Activated T-helper 1 cell treated with anti-CD3 and anti-CD28 coated beads, Interleukin-12 subunit alpha, Interleukin-12 subunit beta, Interleukin-2, Interleukin-4 antibody, amounts not matched to agents 30 ng/mL and 10 ng/mL and 1 ng/mL, durations not matched to agents 14 hours and 24 hours and 36 hours (primary cell): ENCODE results near the gene CBLN2. TPM values are rescaled to one million over a fixed set of nuclear protein-coding genes. Genes with fewer than 3 reads are reported as not detected.

Source experiments
- DNase-seq: peaks from one replicate; pipeline ENCODE4 v3.0.0; 2021; ENCODE audit warnings: low spot score
- H3K27ac Mint-ChIP-seq: one replicate; pipeline ENCODE4 v1.8.0; 2021; ENCODE audit warnings: mild to moderate bottlenecking, mixed read lengths
- H3K27me3 Mint-ChIP-seq: one replicate; pipeline ENCODE4 v1.8.0; 2022; ENCODE audit warnings: mild to moderate bottlenecking, moderate library complexity, mixed read lengths; ENCODE audit not compliant: insufficient read depth
- H3K36me3 Mint-ChIP-seq: one replicate; pipeline ENCODE4 v1.8.0; 2021; ENCODE audit warnings: low read depth, mixed read lengths
- H3K4me1 Mint-ChIP-seq: one replicate; pipeline ENCODE4 v1.8.0; 2021; ENCODE audit warnings: low read depth, mixed read lengths
- H3K4me3 Mint-ChIP-seq: one replicate; pipeline ENCODE4 v1.8.0; 2021; ENCODE audit warnings: mild to moderate bottlenecking, moderate library complexity, mixed read lengths
- H3K9me3 Mint-ChIP-seq: one replicate; pipeline ENCODE4 v1.8.0; 2021; ENCODE audit warnings: mixed read lengths
- intact Hi-C: fragments of 100-400 bp; cut with micrococcal nuclease; formaldehyde crosslinking; loops from one replicate; pipeline ENCODE4 v1.15.1; 2024
- total RNA-seq: library from RNA; stranded (reverse); gene quantifications from 2 replicates; pipeline ENCODE4 v1.2.3, GENCODE V29; 2022

Gene CBLN2
- total RNA-seq = not detected in 2 replicates

DNA sequence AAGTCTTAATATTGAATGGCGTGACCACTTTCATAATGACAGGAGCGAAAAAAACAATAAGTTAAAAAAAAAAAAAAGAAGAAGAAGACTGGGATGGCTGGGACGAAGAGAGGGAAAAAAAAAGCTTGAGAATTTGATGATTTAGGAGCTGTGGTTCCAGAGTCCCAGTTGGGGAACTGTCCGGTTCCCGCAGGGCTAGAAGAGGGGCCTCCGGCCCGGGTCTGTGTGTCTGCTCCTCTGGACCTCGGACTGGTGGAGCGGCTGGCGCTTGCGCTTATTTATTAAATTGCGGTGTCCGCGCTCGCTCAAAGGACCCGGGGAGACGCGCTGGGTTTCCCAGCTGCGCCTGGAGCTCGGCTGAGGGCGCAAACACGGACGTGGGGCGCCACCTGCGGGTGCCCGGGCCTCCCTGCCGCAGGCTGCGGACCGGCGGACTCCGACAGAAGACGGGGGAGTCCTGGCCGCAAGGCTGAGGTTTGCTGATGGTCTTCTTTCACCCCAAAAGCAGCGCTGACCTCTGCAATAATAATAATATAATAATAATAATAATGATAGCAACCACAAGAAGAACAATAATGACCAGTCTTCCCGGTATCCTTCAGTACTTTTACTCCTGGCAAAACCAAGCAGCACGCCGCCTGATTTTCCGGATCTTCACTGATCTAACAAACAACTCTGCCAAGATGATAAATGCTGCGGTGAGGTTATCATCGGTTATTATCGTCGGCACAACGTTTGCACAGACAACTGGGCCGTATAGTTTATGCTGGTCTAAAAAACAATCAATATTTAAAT lies at the start of gene CBLN2:
Gene CBLN2, minus strand, starts transcription at position 251 of the 795 bp plus-strand sequence. CDS start 2,182 bp downstream, outside the sequence.
- peak; percentile 5 for DNase-seq
- Mint-ChIP-seq H3K4me1 (no peaks in the 10 kb centered on the region), H3K9me3 (no peaks in the 10 kb centered on the region), H3K4me3 (no peak within 1 kb of the TSS), H3K27ac (peak within 1 kb of the TSS; percentile 44), H3K36me3 (no peaks in the 10 kb centered on the region), H3K27me3 (peaks cover 25% of the 10 kb centered on the region)
- intact Hi-C loops = no loop called here

DNA sequence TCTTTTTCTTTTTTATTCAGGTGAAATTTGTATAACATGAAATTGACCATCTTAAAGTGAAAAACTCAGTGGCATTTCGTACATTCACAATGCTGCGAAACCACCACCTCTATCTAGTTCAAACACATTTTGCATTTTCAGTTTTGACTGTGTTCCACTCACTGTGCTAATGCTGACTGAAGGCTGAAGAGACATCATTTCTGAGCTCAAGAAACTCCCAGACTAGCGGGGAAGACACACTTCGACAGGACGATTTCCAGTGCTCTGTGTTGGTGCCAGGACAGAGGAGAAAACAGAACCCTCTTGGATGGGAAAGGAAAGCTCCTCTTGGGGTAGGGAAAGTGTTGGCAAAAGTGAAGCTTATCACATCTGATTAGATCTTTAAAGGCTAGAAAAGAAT lies 44.2 kb upstream of the CBLN2 start:
- no peaks in the 10 kb centered on the region for H3K9me3 Mint-ChIP-seq
- H3K36me3 Mint-ChIP-seq = no peaks in the 10 kb centered on the region
- DNase-seq = no peak
- intact Hi-C loops = no loop called here
- no peak overlapping the region for H3K4me3 Mint-ChIP-seq
- H3K27ac Mint-ChIP-seq = no peak overlapping the region
- no peaks in the 10 kb centered on the region for H3K27me3 Mint-ChIP-seq
- H3K4me1 Mint-ChIP-seq = no peaks in the 10 kb centered on the region

DNA sequence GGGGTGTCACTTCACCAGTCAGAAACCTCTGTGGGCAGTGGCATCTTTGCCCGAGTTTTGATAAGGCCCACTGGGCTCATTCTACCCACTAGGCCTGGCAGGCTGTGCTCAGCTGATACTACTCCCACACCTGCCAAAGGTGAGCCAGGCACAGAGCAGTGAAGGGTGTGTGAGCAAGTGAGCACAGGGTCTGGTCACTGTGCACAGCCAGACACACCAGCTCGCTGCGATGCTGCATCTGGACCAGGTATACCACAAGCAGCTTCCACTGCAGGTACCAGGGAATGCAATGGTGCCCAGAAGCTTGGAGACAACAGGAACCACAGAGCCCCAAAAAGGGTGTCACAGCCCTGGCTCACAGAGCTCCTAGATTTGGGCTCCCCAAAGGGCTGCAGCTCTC lies 40.6 kb upstream of the CBLN2 start:
- no peaks in the 10 kb centered on the region for H3K4me1 Mint-ChIP-seq
- no peak for DNase-seq
- no peak overlapping the region for H3K27ac Mint-ChIP-seq
- H3K36me3 Mint-ChIP-seq = no peaks in the 10 kb centered on the region
- no peak overlapping the region for H3K4me3 Mint-ChIP-seq
- intact Hi-C loops = no loop called here
- no peaks in the 10 kb centered on the region for H3K27me3 Mint-ChIP-seq
- H3K9me3 Mint-ChIP-seq = no peaks in the 10 kb centered on the region

DNA sequence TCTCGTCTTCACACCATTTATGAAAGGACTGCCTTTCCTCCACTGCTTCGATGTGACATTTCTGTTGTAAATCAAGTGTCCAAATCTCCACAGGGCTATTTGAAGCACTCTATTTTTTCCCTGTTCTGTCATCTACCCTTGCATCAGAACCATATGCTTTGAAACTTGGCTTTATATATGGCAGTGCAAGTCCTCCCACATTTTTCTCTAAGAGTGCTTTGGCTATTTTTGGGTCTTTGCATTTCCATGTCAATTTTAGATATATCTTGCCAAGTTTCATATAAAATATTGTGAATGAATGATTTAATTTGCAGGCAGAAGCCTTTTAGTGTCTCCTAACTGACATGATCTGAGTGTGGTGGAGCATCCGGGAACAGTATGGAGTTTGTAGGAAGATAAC lies 37.8 kb upstream of the CBLN2 start:
- no peaks in the 10 kb centered on the region for H3K27me3 Mint-ChIP-seq
- no peaks in the 10 kb centered on the region for H3K9me3 Mint-ChIP-seq

DNA sequence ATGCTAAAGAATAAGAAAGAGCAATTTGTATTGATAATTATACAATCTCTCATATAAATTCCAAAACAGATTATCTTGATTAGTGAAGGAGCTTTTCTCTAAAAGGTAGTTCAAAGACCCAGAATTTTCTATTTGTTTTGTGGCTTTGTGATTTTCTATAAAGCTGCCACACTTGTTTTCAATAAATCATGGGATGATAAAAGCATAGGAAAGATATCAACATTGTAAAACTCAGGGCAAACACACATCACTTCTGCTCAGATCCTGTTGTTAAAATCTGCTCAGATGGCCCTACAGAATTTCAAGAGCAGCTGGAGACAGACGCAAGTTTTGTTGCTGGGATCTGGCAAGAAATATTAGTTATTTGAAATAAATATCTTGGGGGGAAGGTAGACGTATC lies 28.8 kb upstream of the CBLN2 start:
- Mint-ChIP-seq H3K4me1 (no peaks in the 10 kb centered on the region), H3K4me3 (no peak overlapping the region), H3K27ac (no peak overlapping the region), H3K27me3 (no peaks in the 10 kb centered on the region), H3K36me3 (no peaks in the 10 kb centered on the region), H3K9me3 (no peaks in the 10 kb centered on the region)
- no peak for DNase-seq
- intact Hi-C loops = no loop called here

More for the DNA sequence above, 37.8 kb upstream of the CBLN2 start:
- Mint-ChIP-seq H3K27ac (no peak overlapping the region), H3K4me1 (no peaks in the 10 kb centered on the region), H3K4me3 (no peak overlapping the region), H3K36me3 (no peaks in the 10 kb centered on the region)
- DNase-seq = no peak
- intact Hi-C loops = no loop called here

DNA sequence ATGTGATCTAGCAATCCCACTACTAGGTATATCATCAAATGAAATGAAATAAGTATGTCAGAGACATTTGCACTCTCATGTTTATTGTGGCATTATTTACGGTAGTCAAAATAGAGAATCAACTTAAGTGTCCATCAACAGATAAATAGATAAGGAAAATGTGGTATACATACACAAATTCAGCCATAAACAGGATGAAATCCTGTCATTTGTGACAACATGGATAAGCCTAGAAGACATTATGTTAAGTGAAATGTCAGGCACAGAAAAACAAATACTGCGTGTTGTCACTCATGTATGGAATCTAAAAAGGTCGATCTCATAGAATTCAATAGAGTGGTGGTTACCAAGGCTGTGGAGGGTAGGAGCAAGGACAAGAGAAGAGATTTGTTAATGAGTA lies 22.1 kb upstream of the CBLN2 start:
- H3K4me1 Mint-ChIP-seq = no peaks in the 10 kb centered on the region
- intact Hi-C loops = no loop called here
- no peaks in the 10 kb centered on the region for H3K36me3 Mint-ChIP-seq
- no peak for DNase-seq
- H3K27me3 Mint-ChIP-seq = no peaks in the 10 kb centered on the region
- peaks cover 8% of the 10 kb centered on the region for H3K9me3 Mint-ChIP-seq
- no peak overlapping the region for H3K27ac Mint-ChIP-seq
- no peak overlapping the region for H3K4me3 Mint-ChIP-seq

DNA sequence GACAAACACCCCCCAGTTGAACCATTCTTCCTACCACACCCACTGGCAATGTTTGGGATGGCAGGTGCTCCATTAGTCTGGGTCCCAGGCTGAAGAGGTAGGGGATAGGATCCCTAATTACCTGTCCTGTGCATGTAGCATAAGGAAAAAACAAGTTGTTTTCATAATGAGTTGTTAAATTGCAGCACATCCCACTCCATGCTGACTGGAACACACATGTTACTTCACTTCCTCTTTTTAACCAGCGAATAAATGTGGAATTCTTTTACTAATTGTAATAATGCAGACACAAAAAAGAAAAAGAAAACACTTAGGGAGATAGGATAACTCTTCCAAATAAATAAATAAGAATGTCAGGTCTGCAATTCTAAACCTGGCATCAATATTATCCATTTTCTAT lies 11.8 kb upstream of the CBLN2 start:
- no peak for DNase-seq
- intact Hi-C loops = no loop called here
- no peaks in the 10 kb centered on the region for H3K9me3 Mint-ChIP-seq
- H3K4me3 Mint-ChIP-seq = no peak overlapping the region
- H3K27ac Mint-ChIP-seq = no peak overlapping the region
- no peaks in the 10 kb centered on the region for H3K4me1 Mint-ChIP-seq
- H3K36me3 Mint-ChIP-seq = no peaks in the 10 kb centered on the region
- no peaks in the 10 kb centered on the region for H3K27me3 Mint-ChIP-seq

DNA sequence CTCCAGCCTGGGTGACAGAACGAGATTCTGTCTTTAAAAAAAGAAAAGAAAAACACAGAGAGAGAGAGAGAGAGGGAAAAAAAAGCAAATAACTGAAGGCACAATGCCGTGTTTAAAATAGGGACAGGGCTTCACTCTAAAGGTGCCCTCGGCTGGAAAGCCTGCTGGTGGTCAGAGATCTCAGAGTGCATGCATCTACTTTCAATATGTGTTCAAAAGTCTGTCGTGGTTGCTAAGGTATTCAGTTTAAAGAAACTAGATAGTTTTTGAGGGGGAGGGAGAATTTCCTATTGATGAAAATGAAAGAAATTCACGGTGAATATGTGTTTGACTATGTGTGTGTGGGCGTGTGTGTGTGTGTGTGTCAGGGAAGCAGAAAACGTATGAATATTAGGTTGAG lies 11.0 kb upstream of the CBLN2 start:
- Mint-ChIP-seq H3K36me3 (no peaks in the 10 kb centered on the region), H3K4me3 (no peak overlapping the region), H3K4me1 (no peaks in the 10 kb centered on the region), H3K9me3 (no peaks in the 10 kb centered on the region), H3K27me3 (no peaks in the 10 kb centered on the region), H3K27ac (no peak overlapping the region)
- no peak for DNase-seq
- intact Hi-C loops = no loop called here

DNA sequence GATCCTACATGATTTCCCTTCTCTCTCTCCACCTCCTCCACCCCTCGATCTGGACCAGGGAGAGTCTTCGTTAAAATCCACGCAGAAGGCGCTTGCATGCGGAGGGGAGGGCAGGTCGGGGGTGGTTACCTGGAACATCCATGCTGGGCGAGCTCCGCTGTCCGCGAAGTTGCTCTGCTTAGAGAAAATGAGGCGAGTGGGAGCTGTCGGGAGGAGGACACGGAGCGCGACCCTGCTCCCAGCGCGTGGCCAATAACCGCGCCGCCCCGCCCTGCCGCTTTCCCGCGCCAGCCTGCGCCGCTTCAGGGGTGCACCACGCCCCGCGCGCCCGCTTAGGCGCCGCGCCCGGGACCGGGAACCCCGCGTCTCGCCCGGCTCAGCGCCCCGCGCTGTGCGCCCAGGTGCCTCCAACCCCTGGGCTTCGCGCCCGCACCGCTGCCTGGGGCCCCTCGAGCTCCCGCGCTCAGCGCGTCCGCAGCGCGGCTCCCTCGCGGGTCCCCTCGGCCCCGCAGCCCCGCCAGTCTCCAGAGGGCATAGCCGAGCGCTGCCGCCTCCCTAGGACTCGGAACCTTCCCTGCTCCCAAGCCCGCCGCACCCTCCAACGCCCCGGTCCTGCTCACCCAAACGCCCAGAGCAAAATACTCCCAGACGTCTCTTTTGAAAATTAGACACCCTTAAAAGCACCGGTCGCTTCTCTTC lies 636 bp downstream of the CBLN2 start:
- Mint-ChIP-seq H3K4me1 (no peaks in the 10 kb centered on the region), H3K36me3 (no peaks in the 10 kb centered on the region), H3K27ac (peak overlapping the region; percentile 44), H3K27me3 (peaks cover 25% of the 10 kb centered on the region), H3K4me3 (no peak overlapping the region), H3K9me3 (no peaks in the 10 kb centered on the region)
- intact Hi-C loops = no loop called here
- DNase-seq = no peak

DNA sequence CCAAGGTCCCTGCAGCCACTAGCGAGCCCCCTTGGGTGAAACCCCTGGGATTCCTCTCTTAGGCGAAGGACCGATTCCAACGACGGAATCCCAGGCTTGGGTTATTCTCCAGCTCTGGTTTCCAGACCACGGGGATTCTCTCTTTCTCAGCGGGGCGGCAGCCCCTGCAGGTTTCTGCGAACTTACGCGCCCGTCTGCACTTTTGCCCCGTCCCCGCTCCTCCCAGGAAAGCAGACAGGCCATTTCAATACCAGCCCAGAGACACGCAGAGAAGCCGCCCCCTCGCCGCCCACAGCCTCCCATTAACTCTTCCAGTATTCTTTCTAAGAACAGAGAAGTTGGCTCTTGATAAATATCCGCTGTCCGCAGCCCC lies 1.2 kb downstream of the CBLN2 start:
- intact Hi-C loops = no loop called here
- peak overlapping the region; percentile 44 for H3K27ac Mint-ChIP-seq
- peaks cover 25% of the 10 kb centered on the region for H3K27me3 Mint-ChIP-seq
- no peaks in the 10 kb centered on the region for H3K4me1 Mint-ChIP-seq
- no peaks in the 10 kb centered on the region for H3K36me3 Mint-ChIP-seq
- no peak for DNase-seq
- H3K9me3 Mint-ChIP-seq = no peaks in the 10 kb centered on the region
- H3K4me3 Mint-ChIP-seq = no peak overlapping the region

DNA sequence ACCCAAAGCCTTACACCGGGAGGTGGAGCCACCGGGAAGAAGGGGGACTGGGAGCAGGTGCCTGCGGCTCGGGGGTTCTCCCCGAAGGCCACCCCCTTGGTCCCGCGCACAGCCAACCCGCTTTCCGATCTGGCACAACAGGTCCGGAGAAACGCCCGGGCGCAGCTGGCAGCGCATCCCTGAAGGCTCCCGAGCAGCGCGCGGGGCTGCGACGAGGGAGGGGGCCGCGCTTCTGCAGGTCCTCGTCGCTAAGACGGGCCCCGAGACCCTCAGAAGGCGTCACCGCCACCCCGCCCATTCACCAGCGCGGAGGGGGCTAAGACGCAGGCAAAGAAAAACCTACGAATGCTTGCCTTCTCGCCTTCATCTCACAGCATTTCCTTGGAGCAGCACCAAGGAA lies 1.8 kb downstream of the CBLN2 start:
- intact Hi-C loops = no loop called here
- H3K9me3 Mint-ChIP-seq = no peaks in the 10 kb centered on the region
- H3K27me3 Mint-ChIP-seq = peaks cover 25% of the 10 kb centered on the region
- H3K27ac Mint-ChIP-seq = no peak overlapping the region
- no peak overlapping the region for H3K4me3 Mint-ChIP-seq
- no peaks in the 10 kb centered on the region for H3K36me3 Mint-ChIP-seq
- H3K4me1 Mint-ChIP-seq = no peaks in the 10 kb centered on the region
- no peak for DNase-seq

DNA sequence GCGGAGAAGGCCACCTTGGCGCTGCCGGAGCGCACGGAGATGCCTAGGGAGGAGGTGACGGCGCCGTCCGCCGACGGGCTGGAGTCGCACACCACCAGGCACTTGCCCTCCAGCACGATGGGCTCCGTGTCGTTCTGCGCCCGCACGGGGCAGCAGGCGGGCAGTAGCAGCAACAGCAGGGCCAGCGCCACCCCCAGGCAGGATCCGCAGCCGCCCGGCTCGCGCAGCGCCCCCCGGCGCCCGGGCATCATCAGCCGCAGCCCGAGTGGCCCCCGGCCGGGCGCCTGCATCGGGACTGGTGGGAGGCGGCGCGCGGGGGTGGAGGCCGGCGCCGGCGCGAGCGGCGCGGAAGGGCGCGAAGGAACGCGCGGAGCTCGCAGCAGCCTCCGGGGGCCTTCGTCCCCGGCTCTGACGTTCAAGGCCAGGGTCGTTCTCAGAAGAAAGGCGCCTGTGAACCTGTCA lies 2.2 kb downstream of the CBLN2 start:
- Mint-ChIP-seq H3K27ac (no peak overlapping the region), H3K27me3 (peaks cover 25% of the 10 kb centered on the region), H3K4me1 (no peaks in the 10 kb centered on the region), H3K9me3 (no peaks in the 10 kb centered on the region), H3K4me3 (no peak overlapping the region), H3K36me3 (no peaks in the 10 kb centered on the region)
- no peak for DNase-seq
- intact Hi-C loops = no loop called here

DNA sequence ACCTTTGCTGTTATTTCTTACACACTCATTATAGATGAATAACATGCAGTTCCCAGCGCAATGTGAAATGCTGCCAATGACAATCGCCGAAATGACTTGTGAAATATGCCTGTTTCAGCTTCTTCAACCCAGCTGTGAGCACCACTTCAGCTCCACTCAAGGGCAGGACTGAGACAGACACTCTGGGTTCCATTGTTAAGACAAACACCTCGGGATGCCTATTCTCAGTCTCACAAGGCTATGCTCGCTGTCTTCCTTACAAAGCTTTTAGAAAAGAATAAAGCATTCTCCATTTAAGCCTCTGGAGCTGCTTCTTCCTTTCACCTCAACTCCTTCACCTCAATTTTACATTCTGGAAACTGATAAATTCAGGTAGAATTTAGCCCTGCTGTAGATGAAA lies 4.2 kb downstream of the CBLN2 start:
- no peak overlapping the region for H3K27ac Mint-ChIP-seq
- H3K4me1 Mint-ChIP-seq = no peaks in the 10 kb centered on the region
- intact Hi-C loops = no loop called here
- H3K36me3 Mint-ChIP-seq = no peaks in the 10 kb centered on the region
- no peak overlapping the region for H3K4me3 Mint-ChIP-seq
- no peaks in the 10 kb centered on the region for H3K9me3 Mint-ChIP-seq
- peaks cover 25% of the 10 kb centered on the region for H3K27me3 Mint-ChIP-seq
- no peak for DNase-seq
